MCF 10A (cell line): ENCODE measurements around the gene CPN2. TPM values are rescaled to one million over a fixed set of nuclear protein-coding genes. Genes with fewer than 3 reads are reported as not detected.
A peak's percentile ranks its signal among the peaks of the same experiment; 100 is the strongest.

Source experiments
- BruUV-seq: library from RNA; stranded (reverse); fragments of 400-500 nt; replicated peaks from 2 replicates; lab custom pipeline; 2021; lab: Mats Ljungman, UMichigan
- CTCF ChIA-PET: fragments of 300-600 bp; sonication (Branson Sonifier 250); formaldehyde crosslinking; extraction: SDS; loops from one replicate; lab custom pipeline; 2021; ENCODE audit warnings: antibody characterized with exemption, inconsistent platforms; lab: Yijun Ruan, JAX
- POLR2A ChIA-PET: fragments of 300-600, 350-650 bp; sonication (Branson Sonifier 250); formaldehyde crosslinking; extraction: SDS; loops from one replicate; lab custom pipeline; 2020; ENCODE audit warnings: antibody characterized with exemption, inconsistent platforms; lab: Yijun Ruan, JAX
- DNase-seq: peaks from one replicate; pipeline ENCODE4 v3.0.0-alpha.2; 2018; ENCODE audit not compliant: unreplicated experiment
- H3K27ac Mint-ChIP-seq: one replicate; pipeline ENCODE4 v1.8.0; 2022; ENCODE audit warnings: mild to moderate bottlenecking, low read depth, mixed read lengths; ENCODE audit not compliant: unreplicated experiment
- H3K27me3 Mint-ChIP-seq: one replicate; pipeline ENCODE4 v1.8.0; 2022; ENCODE audit warnings: mixed read lengths; ENCODE audit not compliant: insufficient read depth, unreplicated experiment
- H3K36me3 Mint-ChIP-seq: one replicate; pipeline ENCODE4 v1.8.0; 2022; ENCODE audit warnings: mild to moderate bottlenecking, moderate library complexity, mixed read lengths; ENCODE audit not compliant: insufficient read depth, unreplicated experiment
- H3K4me1 Mint-ChIP-seq: one replicate; pipeline ENCODE4 v1.8.0; 2022; ENCODE audit warnings: mixed read lengths; ENCODE audit not compliant: insufficient read depth, unreplicated experiment
- H3K4me3 Mint-ChIP-seq: one replicate; pipeline ENCODE4 v1.8.0; 2022; ENCODE audit warnings: mild to moderate bottlenecking, moderate library complexity, mixed read lengths; ENCODE audit not compliant: unreplicated experiment
- H3K9me3 Mint-ChIP-seq: one replicate; pipeline ENCODE4 v1.8.0; 2022; ENCODE audit warnings: mixed read lengths; ENCODE audit not compliant: unreplicated experiment
- CTCF ChIP-seq: fragments of 200-600 bp; IDR thresholded peaks from one replicate; pipeline ENCODE4 v1.8.0; 2022; ENCODE audit warnings: antibody characterized with exemption, mild to moderate bottlenecking; ENCODE audit not compliant: unreplicated experiment
- intact Hi-C: fragments of 100-400 bp; cut with micrococcal nuclease; formaldehyde crosslinking; loops from 2 replicates; pipeline ENCODE4 v1.14.1; 2022
- total RNA-seq: library from RNA; stranded (reverse); gene quantifications from 2 replicates; pipeline ENCODE4 v1.2.3, GENCODE V29; 2022

The CPN2 gene
- total RNA-seq, 1 experiment from 2014 or later, result not detected

GRCh38 chr3:194375473-194376240 is 24.5 kb upstream of the CPN2 start:
- Mint-ChIP-seq H3K9me3 (no peaks in the 10 kb centered on the region), H3K4me1 (no peaks in the 10 kb centered on the region), H3K27ac (no peak overlapping the region), H3K36me3 (no peaks in the 10 kb centered on the region), H3K4me3 (no peak overlapping the region), H3K27me3 (peaks cover 59% of the 10 kb centered on the region)
- no peak for DNase-seq
- no peak for TF ChIP-seq CTCF
- intact Hi-C loops, result no loop called here
- ChIA-PET CTCF (no interaction called here), POLR2A (no interaction called here)
- no TSS peak for BruUV-seq

GRCh38 chr3:194374935-194375334 is 23.8 kb upstream of the CPN2 start:
- Mint-ChIP-seq H3K27ac (peak overlapping the region; percentile 44), H3K9me3 (no peaks in the 10 kb centered on the region), H3K4me3 (no peak overlapping the region), H3K36me3 (no peaks in the 10 kb centered on the region), H3K4me1 (peaks cover 2% of the 10 kb centered on the region), H3K27me3 (peaks cover 67% of the 10 kb centered on the region)
- no peak for TF ChIP-seq CTCF
- intact Hi-C loops, result no loop called here
- no peak for DNase-seq
- BruUV-seq, result no TSS peak
- POLR2A ChIA-PET, result no interaction called here
- CTCF ChIA-PET, result interaction anchor here (0.6 kb wide), 1 partner anchor 763 kb away, joined by 5 read pairs; no protein-coding TSS in a partner anchor

- intact Hi-C loops, result no loop called here
- no peak for DNase-seq
- Mint-ChIP-seq H3K4me3 (no peak overlapping the region), H3K9me3 (no peaks in the 10 kb centered on the region), H3K27ac (no peak overlapping the region), H3K4me1 (peaks cover 5% of the 10 kb centered on the region), H3K36me3 (no peaks in the 10 kb centered on the region), H3K27me3 (peaks cover 74% of the 10 kb centered on the region)
- no TSS peak for BruUV-seq
- POLR2A ChIA-PET, result interaction anchor here (0.5 to 0.8 kb wide), 2 partner anchors 16 to 51 kb away, joined by 3 to 4 read pairs; no protein-coding TSS in a partner anchor
- CTCF ChIA-PET, result no interaction called here
- no peak for TF ChIP-seq CTCF
Measured at GRCh38 chr3:194373899-194374298, 22.8 kb upstream of the CPN2 start.

GRCh38 chr3:194373028-194373427 is 21.9 kb upstream of the CPN2 start:
- Mint-ChIP-seq H3K4me1 (peaks cover 5% of the 10 kb centered on the region), H3K27me3 (peaks cover 74% of the 10 kb centered on the region), H3K4me3 (no peak overlapping the region), H3K36me3 (no peaks in the 10 kb centered on the region), H3K27ac (no peak overlapping the region), H3K9me3 (no peaks in the 10 kb centered on the region)
- CTCF ChIA-PET, result no interaction called here
- intact Hi-C loops, result no loop called here
- TF ChIP-seq CTCF, result no peak
- BruUV-seq, result no TSS peak
- POLR2A ChIA-PET, result no interaction called here
- DNase-seq, result no peak
